ENCODE measurements around the gene PLIN5. TPM values are rescaled to one million over a fixed set of nuclear protein-coding genes. Genes with fewer than 3 reads are reported as not detected.

PLIN5 gene
- polyA plus RNA-seq, 1 donor = 5.3 TPM

- no peak for DNase-seq
Observed at GRCh38 chr19:4505570-4506448, 29.2 kb downstream of the PLIN5 start.

GRCh38 chr19:4504891-4505569 lies 30.0 kb downstream of the PLIN5 start:
- DNase-seq = no peak

- no peak for DNase-seq
Observed at GRCh38 chr19:4504297-4504701, 30.7 kb downstream of the PLIN5 start.

DNA sequence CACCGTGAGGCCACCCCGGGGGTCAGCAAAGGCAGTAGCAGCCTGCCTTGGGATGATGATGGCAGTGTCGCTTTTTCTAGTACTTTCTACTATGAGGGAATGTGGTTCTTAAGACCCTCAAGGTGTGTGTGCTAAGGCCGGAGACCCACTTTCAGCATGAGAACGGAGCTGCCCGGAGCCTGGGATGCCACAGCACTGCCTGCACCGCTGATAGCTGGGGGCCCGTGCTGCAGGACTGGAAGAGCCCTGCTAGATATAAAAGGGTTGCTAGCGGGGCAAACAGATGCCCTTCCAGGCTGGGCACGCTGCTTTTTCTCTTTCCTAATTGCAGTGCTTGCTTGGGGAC lies 31.2 kb downstream of the PLIN5 start:
- DNase-seq = no peak

GRCh38 chr19:4503132-4503824 lies 31.7 kb downstream of the PLIN5 start:
- no peak for DNase-seq

DNA sequence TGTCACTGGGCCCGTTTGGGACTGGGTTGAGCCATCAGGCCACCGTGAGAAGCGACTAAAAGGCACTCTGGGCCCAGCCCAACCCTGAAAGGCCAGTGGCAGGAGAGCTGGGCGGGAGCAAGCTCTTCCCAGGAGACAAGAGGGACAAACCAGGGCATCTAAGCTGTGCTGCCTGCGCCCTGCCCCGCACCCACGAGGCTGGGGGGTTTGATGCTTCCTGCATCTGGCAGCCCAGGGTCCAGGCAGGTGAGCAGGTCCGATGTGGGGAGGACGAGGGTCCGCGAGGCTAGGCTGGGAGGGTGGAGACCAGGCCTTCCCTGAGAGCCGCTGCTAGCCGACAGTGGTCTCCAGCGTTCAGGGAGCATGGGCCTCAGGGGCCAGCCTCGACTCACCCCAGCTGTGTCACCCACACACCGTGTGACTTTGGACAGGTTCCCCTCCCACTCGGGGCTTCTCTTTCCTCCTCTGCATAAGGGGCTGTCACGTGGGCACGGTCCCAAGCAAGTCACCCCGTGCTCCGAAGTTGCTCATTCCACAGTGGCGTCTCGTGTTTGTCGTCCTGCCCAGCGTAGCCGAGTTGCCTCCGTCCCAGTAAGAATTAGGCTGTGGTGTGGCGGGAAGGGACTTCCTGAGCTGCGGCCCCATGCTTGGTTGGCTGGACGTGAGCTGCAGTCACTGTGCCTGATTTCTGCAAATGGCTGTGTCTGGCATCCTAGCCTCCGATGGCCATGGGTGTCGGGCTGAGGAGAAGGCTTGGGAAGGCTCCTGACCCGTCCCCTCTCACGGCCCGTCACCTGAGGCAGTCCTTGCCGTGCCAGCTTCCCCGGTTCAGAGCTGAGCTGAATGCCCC lies 32.5 kb downstream of the PLIN5 start:
- DNase-seq = no peak

- no peak for DNase-seq
Observed at GRCh38 chr19:4501691-4502090, 33.3 kb downstream of the PLIN5 start.

- no peak for DNase-seq
Observed at GRCh38 chr19:4500841-4501591, 34.0 kb downstream of the PLIN5 start.

- no peak for DNase-seq
Observed at GRCh38 chr19:4499855-4500254, 35.2 kb downstream of the PLIN5 start.

DNA sequence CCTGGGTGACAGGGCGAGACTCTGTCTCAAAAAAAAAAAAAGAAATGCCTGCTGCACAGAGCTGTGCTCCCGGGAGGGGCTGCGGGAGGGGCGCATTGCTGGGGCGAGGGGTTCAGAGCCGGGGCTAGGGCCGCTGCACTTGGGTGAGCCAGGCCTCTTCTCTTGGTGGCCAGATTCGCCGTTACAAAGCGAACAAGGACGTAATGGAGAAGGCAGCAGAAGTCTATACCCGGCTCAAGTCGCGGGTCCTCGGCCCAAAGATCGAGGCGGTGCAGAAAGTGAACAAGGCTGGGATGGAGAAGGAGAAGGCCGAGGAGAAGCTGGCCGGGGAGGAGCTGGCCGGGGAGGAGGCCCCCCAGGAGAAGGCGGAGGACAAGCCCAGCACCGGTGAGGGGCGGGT lies 35.7 kb downstream of the PLIN5 start:
- DNase-seq = no peak

GRCh38 chr19:4498694-4499093 lies 36.3 kb downstream of the PLIN5 start:
- no peak for DNase-seq

DNA sequence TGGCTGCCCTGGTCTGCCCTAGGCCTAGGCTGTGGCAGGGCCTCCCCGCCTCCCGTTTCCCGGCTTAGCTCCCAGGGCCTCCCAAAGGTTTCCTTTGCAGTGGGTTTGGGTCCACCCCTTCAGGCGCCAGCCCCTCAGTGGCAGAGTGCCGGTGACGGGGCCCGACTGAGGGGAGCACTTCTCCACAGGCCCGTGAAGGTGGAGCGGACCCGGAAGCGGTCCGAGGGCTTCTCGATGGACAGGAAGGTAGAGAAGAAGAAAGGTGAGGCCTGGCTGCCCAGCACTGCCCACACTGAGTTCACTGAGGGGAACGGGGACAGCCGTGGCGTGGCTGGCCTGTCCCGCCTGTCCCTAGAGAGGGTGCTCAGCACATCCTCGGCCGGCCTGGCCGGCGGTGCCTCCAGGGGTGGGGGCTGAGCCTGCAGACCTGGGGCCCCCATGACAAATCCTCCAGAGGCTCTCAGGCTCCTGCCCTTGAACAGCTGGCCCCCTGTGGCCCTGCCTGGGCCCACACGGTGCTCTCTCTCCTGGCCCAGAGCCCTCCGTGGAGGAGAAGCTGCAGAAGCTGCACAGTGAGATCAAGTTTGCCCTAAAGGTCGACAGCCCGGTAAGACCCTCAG lies 37.1 kb downstream of the PLIN5 start:
- no peak for DNase-seq

DNA sequence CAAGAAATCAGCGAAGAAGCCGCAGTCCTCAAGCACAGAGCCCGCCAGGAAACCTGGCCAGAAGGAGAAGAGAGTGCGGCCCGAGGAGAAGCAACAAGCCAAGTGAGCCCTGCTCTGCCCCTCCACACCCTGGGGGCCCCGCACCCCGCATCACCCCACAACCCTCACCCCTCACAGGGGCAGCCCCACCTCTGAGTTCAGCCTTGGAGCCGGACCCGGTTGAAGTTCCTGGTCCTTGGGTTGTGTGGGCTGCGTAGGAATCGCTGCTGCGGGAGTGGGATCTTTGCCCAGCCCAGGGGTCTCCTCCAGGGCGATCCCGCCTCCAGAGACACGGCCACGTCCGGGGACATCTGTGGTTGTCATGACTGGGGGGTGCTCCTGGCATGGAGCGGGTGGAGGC lies 38.7 kb downstream of the PLIN5 start:
- DNase-seq = no peak

DNA sequence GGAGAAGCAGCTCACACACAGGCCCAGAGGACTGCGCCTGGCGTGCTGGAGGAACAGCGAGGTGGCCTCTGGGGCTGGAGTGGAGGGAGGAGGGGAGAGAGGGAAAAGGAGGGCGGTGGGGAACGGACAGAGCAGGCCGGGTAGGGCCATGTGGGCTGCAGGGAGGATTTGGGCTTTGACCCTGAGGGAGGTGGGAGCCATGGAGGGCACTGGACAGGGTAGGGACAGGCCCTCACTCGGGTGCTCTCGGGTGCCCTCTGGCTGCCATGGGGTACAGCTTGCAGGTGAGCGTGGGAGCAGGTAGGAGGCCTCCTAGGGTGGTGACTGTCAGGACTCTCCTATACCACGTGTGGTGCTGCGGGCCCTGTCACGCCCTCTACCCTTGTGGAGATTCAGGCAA lies 39.6 kb downstream of the PLIN5 start:
- DNase-seq = no peak

DNA sequence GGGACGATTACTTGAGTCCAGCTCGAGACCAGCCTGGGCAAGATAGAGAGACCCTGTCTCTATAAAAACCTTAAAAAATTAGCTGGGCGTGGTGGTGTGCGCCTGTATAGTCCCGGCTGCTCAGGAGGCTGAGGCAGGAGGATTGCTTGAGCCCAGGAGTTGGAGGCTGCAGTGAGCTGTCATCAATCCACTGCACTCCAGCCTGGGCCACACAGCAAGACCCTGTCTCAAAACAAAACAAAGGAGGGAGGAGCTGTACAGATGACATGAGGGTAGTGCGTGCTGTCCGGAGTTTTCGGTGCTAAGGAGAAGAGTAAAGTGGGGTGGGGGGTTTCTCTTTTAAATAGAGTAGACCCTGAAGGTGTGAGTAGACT lies 40.3 kb downstream of the PLIN5 start:
- DNase-seq = no peak

DNA sequence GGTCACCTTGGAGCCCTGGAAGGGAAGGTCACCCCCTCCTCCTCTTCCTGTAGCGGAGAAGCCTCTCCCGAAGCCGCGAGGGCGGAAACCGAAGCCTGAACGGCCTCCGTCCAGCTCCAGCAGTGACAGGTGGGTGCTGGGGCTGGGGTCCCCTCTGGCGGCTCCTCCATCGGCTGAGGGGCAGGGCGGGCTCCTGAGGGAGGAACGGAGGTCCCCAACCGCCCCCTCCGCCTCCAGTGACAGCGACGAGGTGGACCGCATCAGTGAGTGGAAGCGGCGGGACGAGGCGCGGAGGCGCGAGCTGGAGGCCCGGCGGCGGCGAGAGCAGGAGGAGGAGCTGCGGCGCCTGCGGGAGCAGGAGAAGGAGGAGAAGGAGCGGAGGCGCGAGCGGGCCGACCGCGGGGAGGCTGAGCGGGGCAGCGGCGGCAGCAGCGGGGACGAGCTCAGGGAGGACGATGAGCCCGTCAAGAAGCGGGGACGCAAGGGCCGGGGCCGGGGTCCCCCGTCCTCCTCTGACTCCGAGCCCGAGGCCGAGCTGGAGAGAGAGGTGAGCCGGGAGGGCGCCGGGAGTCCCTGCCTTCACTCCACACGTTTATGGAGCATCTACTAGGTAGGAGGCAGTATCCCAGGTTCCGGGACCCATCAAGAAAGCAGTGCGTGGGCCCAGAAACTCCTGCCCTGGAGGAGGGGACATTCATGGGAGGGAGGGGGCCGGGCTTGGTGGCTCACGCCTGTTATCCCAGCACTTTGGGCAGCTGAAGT lies 40.9 kb downstream of the PLIN5 start:
- no peak for DNase-seq

- DNase-seq = no peak
Observed at GRCh38 chr19:4493104-4493928, 41.7 kb downstream of the PLIN5 start.

DNA sequence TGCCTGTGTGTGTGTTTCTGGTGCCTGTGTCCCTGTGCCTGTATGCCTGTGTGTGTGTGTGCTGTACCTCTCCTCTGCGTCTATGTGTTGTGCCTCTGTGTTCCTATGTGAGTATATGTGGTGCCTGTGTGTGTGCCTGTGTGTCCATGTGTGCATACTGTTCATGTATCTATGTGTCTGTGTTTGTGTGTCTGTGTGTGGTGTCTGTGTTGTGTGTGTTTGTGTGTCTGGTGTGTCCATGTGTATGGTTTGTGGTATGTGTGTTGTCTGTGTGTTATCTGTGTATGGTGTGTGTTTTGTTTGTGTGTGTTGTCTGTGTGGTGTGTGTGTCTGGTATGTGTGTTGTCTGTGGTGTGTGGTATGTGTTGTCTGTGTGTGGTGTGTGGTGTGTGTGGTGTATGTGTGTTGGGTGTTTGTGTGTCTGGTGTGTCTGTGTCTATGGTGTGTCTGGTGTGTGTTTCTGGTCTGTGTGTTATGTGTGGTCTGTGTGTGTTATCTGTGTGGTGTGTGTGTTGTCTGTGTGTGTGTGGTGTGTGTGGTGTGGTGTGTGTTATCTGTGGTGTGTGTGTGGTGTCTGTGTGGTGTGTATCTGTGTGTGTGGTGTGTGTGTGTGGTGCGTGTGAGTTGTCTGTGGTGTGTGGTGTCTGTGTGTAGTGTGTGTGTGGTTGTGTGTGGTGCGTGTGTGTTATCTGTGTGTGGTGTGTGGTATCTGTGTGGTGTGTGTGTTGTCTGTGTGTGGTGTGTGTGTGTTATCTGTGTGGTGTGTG lies 42.5 kb downstream of the PLIN5 start:
- no peak for DNase-seq

- DNase-seq = no peak
Observed at GRCh38 chr19:4491446-4491845, 43.6 kb downstream of the PLIN5 start.
